ENCODE results near the gene CD207.
"Not testable (repeated sequence)": the region's sequence is repeated elsewhere in the genome, so short reads cannot be mapped to it uniquely, and the experiment has no call there.

CD207 gene

GRCh38 chr2:70835643-70836042 is at the start of gene CD207:
Gene CD207 (minus strand): TSS chr2:70835816. CDS start chr2:70835776, 40 bp downstream.
- DNase-seq, result no peak

GRCh38 chr2:70878543-70878942 is 42.9 kb upstream of the CD207 start:
- DNase-seq, result not testable (repeated sequence)

- not testable (repeated sequence) for DNase-seq
Observed at GRCh38 chr2:70876138-70876537, 40.5 kb upstream of the CD207 start.

GRCh38 chr2:70873541-70873940 is 37.9 kb upstream of the CD207 start:
- DNase-seq, result no peak

DNA sequence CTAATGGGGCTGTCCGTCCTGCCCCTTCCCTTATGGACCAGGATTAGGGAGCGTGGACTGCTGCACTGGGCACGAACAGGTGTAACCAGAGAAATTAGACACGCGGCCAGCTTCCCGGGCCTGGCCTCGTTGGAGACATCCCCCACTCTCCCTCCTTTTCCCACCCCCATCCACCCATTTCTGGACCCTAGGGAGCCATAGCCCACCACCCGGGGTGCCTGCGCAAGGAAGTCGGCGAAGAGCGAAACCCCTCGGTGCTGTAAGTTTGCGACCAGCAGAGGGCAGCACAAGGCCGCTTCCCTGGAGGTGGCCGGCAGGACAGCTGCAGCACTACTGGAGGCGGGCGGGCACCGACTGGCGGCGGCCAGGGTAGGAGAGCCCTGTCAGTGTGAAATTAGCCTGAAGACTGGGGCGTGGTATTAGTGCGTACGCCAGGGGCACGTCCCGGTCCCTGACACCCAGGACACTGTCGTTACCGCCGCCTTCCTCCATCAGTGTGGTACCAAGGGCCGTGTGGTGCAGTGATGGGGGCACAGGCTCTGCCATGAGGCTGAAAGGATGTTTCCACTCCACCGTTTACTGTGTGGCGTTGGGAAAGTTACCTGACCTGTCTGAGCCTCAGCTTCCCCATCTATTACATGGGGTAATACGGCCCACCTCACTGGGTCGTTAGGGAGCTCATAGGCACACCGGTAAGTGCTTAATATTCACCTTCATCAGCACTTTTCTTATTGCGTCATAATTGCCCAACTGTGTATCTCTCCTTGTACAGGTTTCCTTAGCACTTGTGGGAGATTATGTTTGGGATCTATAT is 36.0 kb upstream of the CD207 start:
- DNase-seq, result peak; percentile 52

DNA sequence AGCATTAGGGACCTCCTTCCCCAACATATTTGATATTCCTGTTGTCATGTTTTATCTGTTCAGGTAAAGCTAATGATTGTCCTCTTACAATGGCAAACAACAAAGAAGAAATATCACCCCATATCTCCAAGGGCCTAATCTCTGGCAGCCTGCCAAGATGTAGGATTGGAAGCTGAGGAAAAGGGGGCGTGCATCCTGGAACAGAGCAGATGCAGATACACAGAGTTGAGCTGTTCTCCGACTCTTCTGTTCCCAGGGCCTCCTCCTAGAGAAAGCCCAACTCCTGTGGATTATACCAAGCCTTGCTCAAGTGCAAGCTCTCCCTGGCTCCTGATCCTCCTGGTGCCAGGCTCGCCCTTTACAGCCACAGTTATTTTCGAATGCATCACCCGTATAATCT is 35.2 kb upstream of the CD207 start:
- no peak for DNase-seq

DNA sequence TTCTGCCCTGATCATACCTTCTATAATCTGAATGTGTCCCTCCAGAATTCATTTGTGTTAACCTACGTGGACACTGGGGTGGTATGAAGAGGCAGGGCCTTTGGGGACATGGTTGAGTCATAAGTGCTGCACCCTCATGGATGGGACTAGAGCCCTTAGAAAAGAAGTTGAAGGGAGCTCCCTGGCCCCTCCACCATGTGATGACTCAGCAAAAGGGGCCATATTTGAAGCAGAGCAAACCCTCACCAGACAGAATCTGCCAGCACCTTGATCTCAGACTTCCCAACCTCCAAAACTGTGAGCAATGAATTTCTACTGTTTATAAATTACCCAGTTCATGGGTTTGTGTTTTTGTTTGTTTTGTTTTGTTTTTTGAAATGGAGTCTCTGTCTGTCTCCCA is 33.4 kb upstream of the CD207 start:
- no peak for DNase-seq

DNA sequence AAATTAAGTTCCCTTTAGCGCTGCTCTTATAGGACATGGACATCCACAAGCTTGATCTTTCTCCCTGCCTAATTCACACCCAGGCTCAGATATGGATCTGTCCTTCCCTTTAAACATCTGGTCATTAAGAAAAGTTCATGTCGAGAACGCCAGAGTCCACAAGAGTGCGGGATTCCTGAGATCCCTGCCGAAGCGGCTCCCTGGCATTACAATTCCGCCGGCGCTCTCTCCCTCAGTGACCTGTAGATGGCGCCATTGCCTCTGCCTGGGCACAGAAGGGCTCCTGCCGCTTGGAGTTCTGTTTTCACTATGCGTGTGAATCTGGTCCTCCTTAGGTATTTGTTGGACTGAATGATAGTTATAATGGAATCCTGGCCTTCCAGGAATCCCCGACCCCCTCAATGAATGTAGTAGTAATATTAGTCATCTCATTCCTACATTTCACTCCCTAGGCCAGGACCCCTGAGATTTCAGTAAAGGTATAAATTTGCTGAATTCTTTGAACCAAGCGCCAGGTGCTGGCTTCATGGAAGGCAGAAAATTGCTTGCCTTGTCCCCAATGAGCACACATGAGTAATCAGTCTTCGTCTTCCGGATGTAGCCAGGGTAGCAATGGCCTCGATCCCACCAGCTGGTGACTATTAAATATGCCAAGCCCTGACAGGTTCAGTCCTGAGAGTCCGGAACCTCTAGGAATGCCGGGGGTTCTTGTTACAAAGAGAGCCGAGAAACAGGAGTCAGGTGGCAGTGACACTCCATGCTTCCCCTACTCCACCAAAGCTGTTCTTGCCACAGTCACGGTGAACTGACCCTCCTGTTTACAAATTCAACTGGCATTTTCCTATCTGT is 26.4 kb upstream of the CD207 start:
- DNase-seq, result peak; percentile 51

GRCh38 chr2:70855667-70856066 is 20.1 kb upstream of the CD207 start:
- no peak for DNase-seq

DNA sequence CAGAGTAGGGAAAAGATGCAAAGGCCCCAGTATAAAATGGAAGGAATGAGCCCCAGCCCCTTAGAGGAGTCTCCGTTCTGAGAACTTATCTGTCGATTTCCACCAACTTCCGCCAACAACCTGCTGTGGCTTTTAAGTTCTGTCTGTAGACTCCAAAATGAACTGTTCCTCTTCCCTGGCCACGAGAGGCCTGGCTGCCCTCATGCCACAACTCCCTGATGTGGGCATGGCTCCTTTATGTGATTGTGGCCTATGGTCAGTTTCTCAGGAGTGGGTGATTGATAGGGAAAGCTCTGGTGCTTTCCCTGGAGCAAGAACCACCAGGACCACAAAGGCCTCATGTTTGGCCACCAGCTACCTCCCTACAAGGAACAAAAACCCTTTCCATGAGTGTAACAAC is 18.8 kb upstream of the CD207 start:
- no peak for DNase-seq

DNA sequence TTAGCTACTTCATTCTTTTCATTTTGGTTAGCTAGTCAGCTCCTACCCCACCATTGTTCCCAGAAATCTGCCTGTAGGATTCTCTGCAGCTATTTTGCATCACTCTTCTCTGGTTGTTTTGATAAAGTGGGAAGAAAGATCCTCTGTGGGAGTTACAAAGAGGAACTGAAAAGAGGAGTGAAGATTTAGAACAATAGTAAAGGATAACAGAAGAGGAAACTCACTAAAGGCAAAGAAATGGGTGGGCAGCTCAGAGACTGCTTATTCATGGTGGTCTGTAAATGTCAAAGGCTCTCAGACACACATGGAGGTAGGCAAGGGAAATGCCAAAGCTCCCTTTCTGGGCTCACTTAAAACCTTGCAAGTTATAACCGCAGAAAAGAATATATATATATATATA is 17.2 kb upstream of the CD207 start:
- no peak for DNase-seq

DNA sequence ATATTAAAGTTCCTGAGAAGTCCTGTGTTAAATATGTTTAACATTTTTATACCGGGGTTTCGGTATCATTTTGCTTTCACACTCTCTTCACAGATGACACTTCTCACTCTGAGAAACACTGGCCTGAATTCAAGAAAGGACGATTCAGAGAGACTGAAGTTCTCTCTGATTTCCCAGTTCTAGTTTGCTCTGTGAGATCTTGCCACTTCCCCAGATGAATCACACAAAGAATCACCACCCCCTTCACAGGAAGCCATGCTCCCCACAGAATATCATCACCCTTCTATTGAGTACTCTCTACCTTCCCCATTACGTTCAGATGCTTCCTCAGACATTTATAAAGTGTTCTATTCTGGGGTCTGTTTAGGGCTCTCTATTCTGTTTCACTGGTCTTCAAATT is 16.1 kb upstream of the CD207 start:
- no peak for DNase-seq

- DNase-seq, result no peak
Observed at GRCh38 chr2:70850925-70851324, 15.3 kb upstream of the CD207 start.

DNA sequence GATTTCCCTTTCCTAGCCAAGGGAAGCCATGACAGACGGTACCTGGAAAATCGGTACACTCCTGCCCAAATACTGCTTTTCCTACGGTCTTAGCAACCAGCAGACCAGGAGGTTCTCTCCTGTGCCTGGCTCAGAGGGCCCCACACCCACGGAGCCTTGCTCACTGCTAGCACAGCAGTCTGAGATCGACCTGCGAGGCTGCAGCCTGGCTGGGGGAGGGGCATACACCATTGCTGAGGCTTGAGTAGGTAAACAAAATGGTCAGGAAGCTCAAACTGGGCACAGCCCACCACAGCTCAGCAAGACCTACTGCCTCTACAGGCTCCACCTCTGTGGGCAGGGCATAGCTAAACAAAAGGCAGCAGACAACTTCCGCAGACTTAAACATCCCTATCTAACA is 6.8 kb upstream of the CD207 start:
- DNase-seq, result no peak

DNA sequence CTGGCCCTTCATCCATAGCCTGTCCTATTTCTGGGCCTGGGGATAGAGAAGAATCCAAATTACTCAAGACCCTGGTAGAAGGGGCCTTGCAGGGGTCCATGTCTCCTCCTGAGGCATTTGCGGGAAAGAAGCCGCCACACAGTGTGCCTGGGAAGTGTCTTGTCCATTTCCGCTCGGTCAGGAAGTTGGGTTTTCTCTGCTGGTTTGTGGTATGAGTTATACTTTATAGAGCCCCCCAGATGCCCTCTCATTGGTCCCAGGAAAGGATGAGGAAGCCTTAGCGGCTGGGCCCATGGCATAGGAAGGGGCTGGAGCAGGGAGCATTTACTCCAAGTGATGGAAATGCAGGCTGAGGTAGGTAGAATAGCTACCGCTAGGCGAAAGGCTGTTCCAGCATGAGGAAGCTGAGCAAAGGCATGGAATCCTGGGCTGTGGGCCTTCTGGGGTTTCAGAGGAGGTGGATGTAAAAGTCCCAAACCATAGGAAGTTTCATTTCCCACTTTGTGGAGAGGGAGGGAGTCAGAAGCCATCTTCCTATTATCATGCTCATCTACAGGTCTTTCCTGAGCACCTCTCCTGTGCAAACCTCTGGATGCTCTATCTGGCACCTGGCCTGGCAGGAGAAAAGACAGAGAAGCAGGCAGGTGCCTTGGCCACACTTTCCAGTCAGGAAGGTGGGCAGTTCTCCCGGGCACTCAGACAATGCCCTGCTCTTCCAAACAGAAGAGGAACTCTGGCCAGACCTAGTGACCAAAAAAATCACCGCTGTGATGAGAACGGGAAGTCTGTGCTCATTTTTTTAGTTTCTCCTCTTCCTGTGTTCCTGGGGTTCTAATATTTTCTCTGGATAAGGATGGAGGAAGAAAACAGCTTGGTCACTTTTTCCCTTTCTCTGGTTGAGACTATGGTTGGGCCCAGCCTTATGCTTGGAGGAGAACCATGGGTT is 2.6 kb upstream of the CD207 start:
- DNase-seq, result no peak

GRCh38 chr2:70834881-70835280 is 735 bp downstream of the CD207 start:
- DNase-seq, result no peak

DNA sequence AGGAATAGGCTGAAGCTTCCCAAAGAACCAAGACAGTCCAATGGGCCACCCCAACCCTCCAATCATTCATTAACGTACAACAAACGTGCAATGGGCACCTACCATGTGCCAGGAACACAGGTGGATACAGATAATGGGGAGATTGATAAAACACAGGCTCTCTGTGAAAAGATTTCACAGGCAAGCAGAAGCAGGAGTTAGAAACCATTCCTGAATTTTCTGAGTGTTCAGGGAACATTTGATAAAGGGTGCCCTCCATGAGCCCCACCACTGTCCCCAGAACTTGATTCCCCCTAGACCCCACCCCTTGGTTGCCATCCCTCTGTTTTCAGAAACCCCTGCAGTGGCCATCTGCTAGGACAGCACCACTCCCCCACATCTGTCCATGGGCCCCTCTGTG is 1.5 kb downstream of the CD207 start:
- DNase-seq, result no peak

DNA sequence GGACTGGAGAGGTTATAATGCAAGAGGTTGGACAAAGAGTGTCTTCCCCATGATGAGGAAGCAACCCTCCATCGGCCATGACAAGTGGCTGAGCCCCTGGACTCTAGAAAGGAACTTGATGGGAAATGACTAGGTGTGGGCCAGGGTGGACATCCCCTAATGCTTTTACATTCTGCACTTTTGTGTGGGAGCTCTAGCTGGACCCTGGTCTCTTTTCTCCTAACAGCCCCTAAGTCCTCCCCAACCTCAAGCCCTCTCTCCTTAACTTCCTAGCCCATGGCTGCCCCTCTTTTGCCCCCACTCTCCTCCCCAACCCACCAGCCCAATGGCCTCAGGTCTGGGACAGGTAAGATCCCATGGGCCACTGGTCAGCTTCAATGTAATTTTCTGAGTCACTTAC is 2.4 kb downstream of the CD207 start:
- no peak for DNase-seq

GRCh38 chr2:70832386-70832785 is 3.2 kb downstream of the CD207 start:
- no peak for DNase-seq

GRCh38 chr2:70831861-70832260 is 3.8 kb downstream of the CD207 start:
- no peak for DNase-seq

DNA sequence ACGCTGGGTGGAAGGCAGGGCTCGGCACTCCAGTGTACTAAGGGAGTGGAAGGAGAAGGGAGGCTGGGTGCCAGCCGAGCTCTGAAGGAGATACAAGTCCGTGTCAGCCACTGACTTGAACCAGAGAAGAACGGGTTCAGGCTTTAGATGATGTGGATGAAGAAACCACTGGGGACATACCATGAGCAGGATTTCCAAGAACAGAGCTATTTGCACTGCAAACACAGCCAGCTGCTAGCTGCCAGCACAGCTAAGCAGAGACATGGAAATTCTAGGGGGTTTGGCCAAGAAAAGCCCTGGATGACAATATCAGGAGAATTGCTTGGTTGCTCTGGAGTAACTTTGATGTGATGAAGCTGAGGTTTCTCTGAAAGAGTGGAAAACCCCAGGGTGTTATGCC is 5.2 kb downstream of the CD207 start:
- no peak for DNase-seq

GRCh38 chr2:70829916-70830315 is 5.7 kb downstream of the CD207 start:
- DNase-seq, result no peak

Data from NCI-H226 (cell line).